HepG2 (cell line): ENCODE measurements around the gene CMIP. TPM values are rescaled to one million over a fixed set of nuclear protein-coding genes. Genes with fewer than 3 reads are reported as not detected.

ENCODE experiments used
- DRAP1 ChIP-seq: IDR thresholded peaks from 2 replicates; pipeline ENCODE4 v1.6.1; 2016; ENCODE audit warnings: missing genetic modification reagents, missing compliant biosample characterization
- EHMT2 ChIP-seq: fragments of 200-600 bp; sonication (generic); IDR thresholded peaks from 2 replicates; pipeline ENCODE4 v1.7.0; 2017; ENCODE audit warnings: antibody characterized with exemption, low read depth, low read length, borderline replicate concordance
- HDAC2 ChIP-seq: sonication (generic); formaldehyde crosslinking; IDR thresholded peaks from 2 replicates; pipeline ENCODE4 v1.4.0; 2020; ENCODE audit warnings: missing genetic modification reagents
- ISL2 ChIP-seq: sonication (generic); formaldehyde crosslinking; IDR thresholded peaks from 2 replicates; pipeline ENCODE4 v1.5.0; 2020; ENCODE audit warnings: missing genetic modification reagents
- KDM5B ChIP-seq: sonication (generic); formaldehyde crosslinking; IDR thresholded peaks from 2 replicates; pipeline ENCODE4 v1.4.0; 2020; ENCODE audit warnings: missing genetic modification reagents, mild to moderate bottlenecking, borderline replicate concordance
- KLF16 ChIP-seq, 2 experiments: sonication (generic) in 1 of 2; formaldehyde crosslinking in 1 of 2; IDR thresholded peaks; 2 replicates each; pipeline versions ENCODE4 v1.6.1 to v1.8.0; 2016 to 2023; ENCODE audit warnings: missing genetic modification reagents in 2 of 2, missing compliant biosample characterization in 1 of 2
- KMT2A ChIP-seq: sonication (generic); formaldehyde crosslinking; IDR thresholded peaks from 2 replicates; pipeline ENCODE4 v1.4.0; 2020; ENCODE audit warnings: missing genetic modification reagents
- NCOA2 ChIP-seq: sonication (generic); formaldehyde crosslinking; IDR thresholded peaks from 2 replicates; pipeline ENCODE4 v1.8.0; 2022; ENCODE audit warnings: inconsistent platforms
- NONO ChIP-seq, 2 experiments: fragments of 450-650 bp in 1 of 2; sonication (generic) in 1 of 2; formaldehyde crosslinking in 1 of 2; IDR thresholded peaks in 1 of 2; conservative IDR thresholded peaks in 1 of 2; 2 replicates each; pipeline versions ENCODE4 v1.6.1 to v1.8.0; 2017 to 2022; ENCODE audit warnings: mild to moderate bottlenecking in 1 of 2, missing genetic modification reagents in 1 of 2, moderate library complexity in 1 of 2
- PHF5A ChIP-seq: IDR thresholded peaks from one replicate; pipeline ENCODE4 v1.6.1; 2018; ENCODE audit warnings: low read depth, missing genetic modification reagents; ENCODE audit not compliant: unreplicated experiment
- SMC3 ChIP-seq: IDR thresholded peaks from 2 replicates; pipeline ENCODE4 v1.6.1; 2011; ENCODE audit warnings: low read length, improper control_type of control experiment
- SOX13 ChIP-seq, 3 experiments: fragments of 450-650 bp in 1 of 3; sonication (generic) in 1 of 3; formaldehyde crosslinking in 1 of 3; IDR thresholded peaks in 2 of 3; conservative IDR thresholded peaks in 1 of 3; 2 replicates each; pipeline versions ENCODE4 v1.5.0 to v1.6.1; 2016 to 2020; ENCODE audit warnings: antibody characterized with exemption in 1 of 3, mild to moderate bottlenecking in 1 of 3, missing compliant biosample characterization in 1 of 3, missing genetic modification reagents in 1 of 3, moderate library complexity in 1 of 3
- SRSF1 ChIP-seq: fragments of 200-400 bp; formaldehyde crosslinking; optimal IDR thresholded peaks from 2 replicates; pipeline ENCODE3; 2017; ENCODE audit warnings: mild to moderate bottlenecking, low read depth, low read length, moderate library complexity
- TEAD2 ChIP-seq: sonication (generic); formaldehyde crosslinking; IDR thresholded peaks from 2 replicates; pipeline ENCODE4 v1.9.0; 2021; ENCODE audit warnings: missing genetic modification reagents
- ZBTB44 ChIP-seq: sonication (generic); formaldehyde crosslinking; IDR thresholded peaks from 2 replicates; pipeline ENCODE4 v1.4.0; 2020; ENCODE audit warnings: missing genetic modification reagents
- ZFP91 ChIP-seq: sonication (generic); formaldehyde crosslinking; IDR thresholded peaks from 2 replicates; pipeline ENCODE4 v1.9.0; 2022; ENCODE audit warnings: missing genetic modification reagents, mild to moderate bottlenecking, borderline replicate concordance
- ZNF101 ChIP-seq: sonication (generic); formaldehyde crosslinking; IDR thresholded peaks from 2 replicates; pipeline ENCODE4 v1.4.0; 2020; ENCODE audit warnings: mild to moderate bottlenecking, low read depth, missing genetic modification reagents, borderline replicate concordance
- ZNF441 ChIP-seq: sonication (generic); formaldehyde crosslinking; IDR thresholded peaks from 2 replicates; pipeline ENCODE4 v1.7.0; 2021; ENCODE audit warnings: missing genetic modification reagents, borderline replicate concordance
- ZNF609 ChIP-seq: sonication (generic); formaldehyde crosslinking; IDR thresholded peaks from 2 replicates; pipeline ENCODE4 v1.4.0; 2020; ENCODE audit warnings: mild to moderate bottlenecking, missing genetic modification reagents, borderline replicate concordance
- ZNF644 ChIP-seq: IDR thresholded peaks from 2 replicates; pipeline ENCODE4 v1.6.1; 2016; ENCODE audit warnings: low read depth
- polyA plus RNA-seq, 8 experiments: library from polyadenylated mRNA; depleted of rRNA in 3 of 8; stranded (reverse) in 7 of 8; unstranded in 1 of 8; fragments of >200 nt; fragmentation: Illumina TruSeq in 4 of 8; extraction: Trizol in 4 of 8; gene quantifications; 2 replicates each; pipeline versions ENCODE4 v1.2.1 to v1.2.3, GENCODE V29; 2011 to 2016; ENCODE audit warnings: low read depth in 4 of 8, missing spikeins in 1 of 8, mixed read lengths in 1 of 8; ENCODE audit not compliant: insufficient read depth in 1 of 8
- total RNA-seq, 5 experiments: library from RNA; depleted of rRNA; stranded (reverse); fragments of >200 nt; fragmentation: Illumina TruSeq; extraction: Trizol; gene quantifications; 2 replicates each; pipeline ENCODE4 v1.2.3, GENCODE V29; 2016; ENCODE audit warnings: low read depth in 1 of 5

The CMIP gene
- total and polyA plus RNA-seq, 2 of the 13 experiments (the other 11 are each of a cell fraction or from before 2014, with no cell fraction given): 10.9 to 18.1 TPM

GRCh38 chr16:81553080-81553813 is 108.6 kb downstream of the CMIP start (continued):
- TF ChIP-seq ZFP91 (CRISPR knock-in tag) (peak; percentile 73; the same call in 1 of the 2 replicates), SRSF1 (peak; percentile 58), KLF16 (CRISPR knock-in tag; IDR thresholded peaks at IDR 0.05) (no peak; a peak in 1 of 4 replicates), SOX13 (IDR thresholded peaks at IDR 0.05) (no peak), SOX13 (CRISPR knock-in tag; conservative IDR thresholded peaks at IDR 0.05 in 1 of 2, IDR thresholded peaks at IDR 0.05 in 1 of 2) (peak in 1 of 2 experiments; percentile 46; a peak in 2 of 4 replicates), ZBTB44 (CRISPR knock-in tag) (peak; percentile 73), EHMT2 (no peak), ZNF441 (CRISPR knock-in tag) (no peak), ZNF644 (CRISPR knock-in tag) (peak; percentile 55), KDM5B (CRISPR knock-in tag) (peak; percentile 41; the same call in 1 of the 2 replicates), ZNF101 (CRISPR knock-in tag) (0 out of 2 replicates have a peak, but pooled peaks have one; percentile 61), DRAP1 (0 out of 2 replicates have a peak, but pooled peaks have one; percentile 35), KMT2A (CRISPR knock-in tag) (peak; percentile 80), NONO (IDR thresholded peaks at IDR 0.05) (no peak), NONO (CRISPR knock-in tag; conservative IDR thresholded peaks at IDR 0.05) (no peak), TEAD2 (CRISPR knock-in tag) (no peak), ISL2 (CRISPR knock-in tag) (peak; percentile 80; the same call in 1 of the 2 replicates), HDAC2 (CRISPR knock-in tag) (peak; percentile 88), ZNF609 (CRISPR knock-in tag) (peak; percentile 58), PHF5A (CRISPR knock-in tag) (peak; percentile 54), SMC3 (no peak), NCOA2 (CRISPR knock-in tag) (peak; percentile 72)
